GM19035 (cell line): ENCODE results near the gene SEPTIN7.

Source experiments
- ATAC-seq: cut with Tn5 transposase; IDR thresholded peaks from one replicate; pipeline ENCODE4 v1.9.1; 2021; ENCODE audit not compliant: unreplicated experiment

The SEPTIN7 gene

DNA sequence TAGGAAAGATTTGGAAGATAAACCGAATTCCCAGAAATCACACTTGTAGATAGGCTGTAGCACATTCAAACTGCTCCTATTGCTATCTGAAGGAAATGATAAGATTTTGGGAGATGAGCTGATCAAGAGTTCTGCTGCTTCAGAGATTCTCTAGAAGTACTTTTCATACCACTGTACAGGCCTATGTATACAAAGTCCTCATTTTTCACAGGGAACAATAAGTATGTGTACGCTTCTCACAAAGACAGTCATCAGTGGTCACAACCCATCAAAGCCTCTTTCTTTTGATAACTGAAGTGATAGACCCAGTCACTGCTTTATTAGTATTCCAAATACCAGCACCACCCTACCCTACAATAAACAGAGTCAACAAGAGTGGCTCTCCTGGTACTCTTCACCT lies 15.6 kb upstream of the SEPTIN7 start:
- no peak for ATAC-seq

DNA sequence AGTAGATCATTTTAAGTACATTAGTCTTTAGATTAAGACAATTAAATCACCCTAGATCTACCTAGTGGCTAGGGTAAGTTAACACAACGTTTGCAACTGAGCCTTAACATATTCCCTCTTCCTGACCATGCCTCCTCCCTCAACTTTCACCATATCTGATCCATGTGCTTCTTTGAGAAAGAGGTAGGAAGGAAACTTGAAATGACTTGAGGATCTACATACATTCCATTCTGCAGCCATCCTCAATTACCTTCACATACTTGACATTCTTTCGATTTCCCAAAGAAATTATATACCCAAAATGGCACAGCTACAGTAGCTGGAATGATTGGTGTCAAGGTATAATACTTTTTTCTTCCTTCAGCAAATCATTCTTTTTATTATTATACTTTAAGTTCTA lies 12.9 kb upstream of the SEPTIN7 start:
- no peak for ATAC-seq

DNA sequence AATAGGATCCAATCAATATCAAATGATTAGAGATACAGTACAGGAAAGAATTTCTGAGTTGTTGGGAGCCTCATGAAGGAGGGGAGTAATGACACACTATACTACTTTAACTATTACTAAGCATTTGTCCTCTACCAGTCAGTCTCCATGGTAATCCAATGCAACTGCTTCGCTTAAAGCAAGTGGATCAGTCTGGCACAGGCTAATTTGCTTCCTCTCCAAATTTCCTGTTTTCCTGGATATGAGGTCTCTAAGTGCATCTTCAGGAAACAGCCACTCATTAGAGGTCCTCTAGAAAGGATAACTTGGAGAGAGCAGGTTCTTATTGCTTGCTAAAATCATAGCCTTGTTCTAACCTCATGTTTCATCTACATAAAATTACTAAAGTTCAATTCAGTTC lies 8.4 kb upstream of the SEPTIN7 start:
- no peak for ATAC-seq

DNA sequence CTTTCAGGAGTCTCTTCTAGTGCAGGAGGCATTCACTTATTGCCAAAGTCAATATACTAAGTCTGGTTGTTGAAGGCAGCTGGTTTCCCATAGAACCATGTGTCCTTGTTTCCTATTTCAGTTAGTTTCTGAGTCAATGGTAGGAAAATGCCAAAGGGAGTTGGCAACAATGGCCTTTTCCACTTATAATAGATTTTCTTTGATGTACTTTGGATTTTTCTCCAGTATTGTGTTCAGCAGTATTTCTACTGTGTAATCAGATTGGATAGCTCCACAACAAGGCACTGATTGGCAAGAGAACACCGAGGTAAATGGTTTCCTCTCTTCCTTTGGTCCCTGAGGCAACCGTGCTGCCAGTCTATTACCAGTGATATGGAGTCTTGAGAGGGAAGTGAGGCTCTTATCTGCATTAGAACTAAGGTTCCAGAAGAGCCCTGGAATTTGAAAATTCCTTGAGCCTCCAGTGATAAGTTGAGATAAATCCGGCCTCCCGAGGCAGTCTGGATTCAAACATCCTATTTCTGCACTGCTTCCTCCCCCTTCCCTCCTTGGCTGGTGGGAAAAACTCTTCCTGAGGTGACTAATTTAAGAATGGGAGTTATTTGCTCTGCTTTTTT lies 7.9 kb upstream of the SEPTIN7 start:
- ATAC-seq: no peak

DNA sequence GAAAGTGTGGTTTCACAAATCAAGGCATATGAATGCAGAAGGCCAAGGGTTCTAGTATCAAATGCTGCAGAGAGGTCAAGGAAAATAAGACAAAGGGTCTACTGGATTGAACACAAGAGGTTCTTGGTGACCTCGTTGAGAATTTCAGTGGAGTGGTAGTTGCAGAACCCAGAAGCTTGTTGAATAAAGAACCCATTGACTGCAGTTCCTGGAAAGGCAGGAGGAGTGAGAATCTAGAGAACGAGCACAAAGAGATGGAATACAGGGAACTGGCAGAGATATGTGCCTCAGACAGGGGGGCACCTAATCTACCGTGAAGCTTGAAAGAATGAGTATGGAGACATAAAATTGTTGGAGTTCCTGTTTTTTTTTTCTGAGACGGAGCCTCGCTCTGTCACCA lies 3.5 kb upstream of the SEPTIN7 start:
- no peak for ATAC-seq

DNA sequence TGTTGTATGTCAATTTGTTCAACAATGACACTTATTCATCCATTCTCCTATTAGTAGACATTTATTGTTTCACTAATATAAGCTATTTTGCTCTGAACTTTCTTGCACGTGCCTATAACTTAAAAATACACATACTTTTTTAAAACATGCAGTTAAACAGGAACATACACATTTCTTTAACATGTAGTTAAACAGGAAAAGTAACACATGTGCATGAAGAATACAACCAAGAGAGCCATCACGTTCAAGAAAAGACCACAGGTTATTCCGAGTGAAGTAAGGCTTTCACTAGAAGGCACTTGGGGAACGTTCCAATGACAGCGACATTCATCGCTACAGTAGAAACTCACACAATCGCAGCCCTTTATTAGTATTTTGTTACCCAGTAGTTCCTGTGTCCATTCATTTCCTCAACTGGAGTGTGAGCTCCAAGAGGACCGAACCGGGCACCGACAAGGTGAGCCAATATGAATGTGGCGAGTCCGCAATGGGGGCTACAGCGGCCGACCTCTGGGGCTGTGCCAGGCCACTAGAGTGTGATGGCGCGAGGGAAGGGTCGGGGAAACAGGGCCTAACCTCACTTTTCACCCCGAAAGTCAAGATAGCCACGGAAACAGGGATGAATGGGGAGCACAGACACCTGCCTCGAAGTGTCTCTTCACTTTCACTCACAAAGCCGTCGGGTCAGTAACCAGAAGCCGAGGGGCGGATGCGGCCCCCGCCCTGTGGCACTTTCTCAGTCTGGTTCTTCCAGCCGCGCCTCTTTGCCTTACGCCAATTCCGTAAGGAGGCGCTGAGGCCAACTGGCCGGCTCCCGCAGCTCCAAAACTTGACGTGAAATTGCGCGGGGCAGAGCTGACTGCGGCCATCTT lies 775 bp upstream of the SEPTIN7 start:
- ATAC-seq: peak; percentile 42

DNA sequence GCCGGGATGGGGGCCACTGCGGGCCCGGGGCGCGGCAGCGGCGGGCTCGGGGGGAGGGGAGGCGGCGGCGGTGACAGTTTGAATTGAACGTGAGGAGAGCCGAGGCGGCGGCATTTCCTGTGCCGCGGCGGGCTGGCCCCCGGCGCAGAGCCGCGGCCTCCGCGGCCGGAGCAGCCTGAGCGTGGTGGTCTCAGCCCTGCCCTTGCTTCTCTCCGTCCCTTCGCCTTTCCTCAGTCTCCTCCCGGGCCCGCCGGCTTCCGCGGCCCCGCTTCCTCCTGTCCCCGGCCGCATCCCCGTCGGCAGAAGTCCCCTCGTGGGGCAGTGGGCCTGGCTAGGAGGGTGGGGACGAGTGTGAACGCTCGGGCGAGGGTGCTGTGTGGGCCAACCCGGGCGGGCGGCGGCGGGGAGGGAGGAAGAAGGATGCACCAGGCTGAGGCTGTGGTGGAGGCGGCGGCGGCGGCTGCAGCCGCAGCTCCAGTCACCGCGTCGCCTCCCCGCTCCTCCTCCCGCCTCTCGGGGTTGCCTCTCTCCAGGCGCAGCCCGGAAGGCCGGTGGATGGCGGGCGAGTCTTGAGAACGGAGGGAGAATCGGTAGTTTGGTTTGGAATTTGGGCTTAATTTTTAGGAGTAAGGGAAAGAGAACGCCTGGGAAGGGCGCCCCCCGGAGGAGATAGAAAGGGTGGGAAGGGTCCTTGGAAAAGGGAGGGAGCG lies 690 bp downstream of the SEPTIN7 start:
- peak; percentile 37 for ATAC-seq

DNA sequence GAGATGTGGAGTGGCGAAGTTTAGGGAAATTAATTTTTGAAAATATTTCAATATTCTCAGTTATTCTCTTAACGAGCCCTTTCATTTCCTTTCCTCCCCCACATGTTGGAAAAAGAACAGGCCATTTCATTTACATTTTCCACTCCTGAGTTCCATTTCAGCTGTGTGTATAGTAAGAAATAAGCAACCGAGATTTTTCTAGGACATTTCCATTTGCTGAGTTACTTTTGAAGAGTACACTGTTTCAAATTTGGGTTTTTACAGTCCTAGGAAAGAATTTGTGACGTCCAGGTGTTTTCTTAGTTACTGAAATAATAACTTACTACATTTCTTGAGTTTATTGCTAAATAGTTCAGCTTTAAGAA lies 1.2 kb downstream of the SEPTIN7 start:
- ATAC-seq: no peak

DNA sequence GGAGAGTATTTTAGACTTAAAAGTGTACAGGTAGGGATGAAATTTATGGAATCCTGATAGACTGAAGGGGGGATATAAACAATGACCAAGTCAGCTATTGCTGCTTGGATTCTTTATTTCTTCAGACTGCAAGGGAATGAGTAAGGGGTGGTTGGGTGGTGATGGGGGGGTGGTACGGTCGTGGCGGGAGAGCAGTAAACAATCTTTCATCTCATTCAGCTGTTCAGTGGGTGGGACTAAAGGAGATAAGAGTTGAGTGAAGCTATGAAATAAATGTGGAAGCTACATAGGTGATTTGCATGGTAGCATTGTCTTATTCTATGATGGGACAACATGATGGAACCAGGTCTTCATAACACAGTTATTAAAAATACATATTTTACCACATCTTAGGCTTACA lies 1.8 kb downstream of the SEPTIN7 start:
- no peak for ATAC-seq

DNA sequence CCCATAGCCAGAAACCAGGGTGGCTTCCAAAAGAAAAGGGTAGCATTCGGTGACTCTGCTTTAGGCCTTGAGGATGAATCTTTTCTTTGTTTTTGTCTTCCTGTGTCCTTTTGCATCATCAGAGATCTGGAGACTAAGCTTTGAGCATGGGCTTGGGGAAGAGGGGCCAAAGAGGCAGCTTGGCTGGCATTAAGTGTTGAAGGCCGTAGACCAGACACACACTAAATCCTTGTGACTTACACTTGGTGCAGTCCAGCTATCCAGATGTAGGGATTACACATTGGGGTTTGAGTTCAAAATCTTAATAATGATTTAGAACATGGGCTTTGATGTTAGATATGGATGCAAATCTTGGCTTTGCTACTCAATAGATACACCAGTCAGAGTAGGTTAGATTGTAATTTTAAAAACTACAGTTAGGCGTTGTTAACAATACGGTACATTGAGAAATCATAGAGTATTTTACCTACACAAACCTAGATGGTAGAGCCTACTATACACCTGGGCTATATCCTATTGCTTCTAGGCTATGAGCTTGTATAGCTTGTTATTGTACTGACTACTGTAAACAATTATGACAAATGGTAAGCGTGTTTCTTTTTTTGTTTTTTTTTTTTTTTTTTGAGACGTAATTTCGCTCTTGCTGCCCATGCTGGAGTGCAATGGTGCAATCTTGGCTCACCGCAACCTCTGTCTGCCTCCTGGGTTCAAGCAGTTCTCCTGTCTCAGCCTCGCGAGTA lies 3.5 kb downstream of the SEPTIN7 start:
- ATAC-seq: no peak

DNA sequence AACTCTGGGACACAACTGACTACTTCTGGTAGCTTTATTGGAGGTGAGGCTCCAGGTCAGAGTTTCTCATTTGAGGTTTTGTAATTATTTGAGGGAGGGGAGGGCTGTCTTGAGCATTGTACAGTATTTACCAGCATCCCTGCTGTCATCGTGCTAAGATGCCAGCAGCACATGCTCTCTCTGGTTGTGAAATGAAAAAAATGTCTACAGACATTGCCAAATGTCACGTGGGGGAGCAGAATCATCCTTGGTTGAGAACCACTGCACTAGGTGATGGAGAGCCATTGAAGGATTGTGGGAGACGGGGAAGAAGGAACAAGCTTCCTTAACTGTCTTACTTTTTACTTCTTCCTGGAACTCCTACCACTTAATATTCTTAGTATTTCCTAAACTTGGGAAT lies 5.0 kb downstream of the SEPTIN7 start:
- ATAC-seq: no peak

DNA sequence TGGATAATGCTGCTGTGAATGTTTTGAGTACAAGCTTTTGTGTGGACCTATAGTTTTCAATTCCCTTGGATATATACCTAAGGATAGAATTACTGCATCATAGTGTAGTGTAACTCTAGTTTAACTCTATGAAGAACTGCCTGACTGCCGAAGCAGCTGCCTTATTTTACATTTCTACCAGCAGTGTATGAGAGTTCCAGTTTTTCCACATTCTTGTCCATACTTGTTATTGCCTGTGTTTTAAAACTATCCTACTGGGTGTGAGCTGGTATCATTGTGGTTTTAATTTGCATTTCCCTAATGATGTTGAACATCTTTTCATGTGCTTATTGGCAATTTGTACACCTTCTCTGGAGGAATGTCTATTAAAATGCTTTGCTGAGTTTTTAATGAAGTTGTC lies 15.7 kb downstream of the SEPTIN7 start:
- no peak for ATAC-seq

DNA sequence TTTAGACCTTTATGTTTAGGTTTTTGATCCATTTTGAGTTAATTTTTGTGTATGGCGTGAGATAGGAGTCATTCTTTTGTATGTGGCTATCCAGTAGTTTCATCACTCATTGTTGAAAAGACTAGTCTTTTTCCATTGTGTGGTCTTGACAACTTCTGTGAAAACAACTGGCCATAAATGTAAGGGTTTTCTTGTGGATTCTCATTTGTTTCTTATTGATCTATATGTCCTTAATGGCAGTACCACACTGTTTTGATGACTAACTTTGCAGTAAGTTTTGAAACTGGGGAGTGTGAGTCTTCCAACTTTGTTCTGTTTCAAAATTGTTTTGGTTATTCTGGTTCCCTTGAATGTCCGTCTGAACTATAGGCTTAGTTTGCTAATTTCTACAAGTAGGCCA lies 16.3 kb downstream of the SEPTIN7 start:
- no peak for ATAC-seq

DNA sequence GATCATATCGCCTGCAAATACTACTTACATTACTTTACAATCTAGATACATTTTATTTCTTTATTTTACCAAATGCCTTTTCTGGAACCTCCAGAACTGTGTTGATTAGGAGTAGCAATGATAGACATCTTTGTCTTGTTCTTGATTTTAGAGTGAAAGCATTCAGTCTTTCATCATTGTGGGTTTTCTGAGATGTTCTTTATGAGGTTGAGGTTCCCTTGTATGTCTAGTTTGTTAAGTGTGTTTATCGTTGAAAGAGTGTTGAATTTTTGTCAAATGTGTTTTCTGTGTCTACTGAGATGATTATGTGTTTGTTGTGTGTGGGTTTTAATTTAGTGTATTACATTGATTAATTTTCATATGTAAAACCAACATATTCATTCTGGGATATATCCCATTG lies 17.1 kb downstream of the SEPTIN7 start:
- no peak for ATAC-seq

DNA sequence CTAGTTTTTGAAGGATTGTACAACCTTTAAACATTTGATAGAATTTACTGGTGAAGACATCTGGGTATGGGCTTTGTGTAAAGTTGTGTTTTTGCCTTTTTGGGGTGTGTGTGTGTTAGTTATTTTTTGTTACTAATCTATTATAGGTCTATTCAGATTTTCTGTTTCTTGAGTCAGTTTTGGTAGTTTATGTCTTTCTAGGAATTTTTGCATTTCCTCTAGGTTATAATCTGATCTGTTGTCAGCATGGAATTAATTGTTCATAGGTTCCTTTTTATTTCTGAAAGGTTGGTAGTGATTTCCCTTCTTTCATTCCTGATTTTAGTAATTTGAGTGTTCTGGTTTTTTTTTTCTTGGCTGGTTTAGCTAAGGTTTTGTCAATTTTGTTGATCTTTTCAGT lies 17.7 kb downstream of the SEPTIN7 start:
- no peak for ATAC-seq

DNA sequence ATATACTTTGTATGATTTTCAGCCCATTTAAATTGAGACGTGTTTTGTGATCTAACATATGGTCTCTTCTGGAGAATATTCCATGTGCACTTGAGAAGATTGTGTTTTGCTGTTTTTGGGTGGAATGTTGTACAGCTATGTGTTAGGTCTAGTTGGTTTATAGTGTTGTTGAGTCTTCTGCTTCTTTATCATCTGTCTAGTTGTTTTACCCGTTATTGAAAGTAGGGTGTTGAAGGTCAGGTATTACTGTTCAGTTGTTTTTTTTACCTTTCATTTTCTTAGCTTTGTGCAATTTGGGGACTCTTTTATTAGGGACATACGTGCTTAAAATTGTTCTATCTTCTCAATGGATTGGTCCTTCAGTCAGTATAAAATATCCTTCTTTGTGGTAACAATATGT lies 18.5 kb downstream of the SEPTIN7 start:
- ATAC-seq: no peak

DNA sequence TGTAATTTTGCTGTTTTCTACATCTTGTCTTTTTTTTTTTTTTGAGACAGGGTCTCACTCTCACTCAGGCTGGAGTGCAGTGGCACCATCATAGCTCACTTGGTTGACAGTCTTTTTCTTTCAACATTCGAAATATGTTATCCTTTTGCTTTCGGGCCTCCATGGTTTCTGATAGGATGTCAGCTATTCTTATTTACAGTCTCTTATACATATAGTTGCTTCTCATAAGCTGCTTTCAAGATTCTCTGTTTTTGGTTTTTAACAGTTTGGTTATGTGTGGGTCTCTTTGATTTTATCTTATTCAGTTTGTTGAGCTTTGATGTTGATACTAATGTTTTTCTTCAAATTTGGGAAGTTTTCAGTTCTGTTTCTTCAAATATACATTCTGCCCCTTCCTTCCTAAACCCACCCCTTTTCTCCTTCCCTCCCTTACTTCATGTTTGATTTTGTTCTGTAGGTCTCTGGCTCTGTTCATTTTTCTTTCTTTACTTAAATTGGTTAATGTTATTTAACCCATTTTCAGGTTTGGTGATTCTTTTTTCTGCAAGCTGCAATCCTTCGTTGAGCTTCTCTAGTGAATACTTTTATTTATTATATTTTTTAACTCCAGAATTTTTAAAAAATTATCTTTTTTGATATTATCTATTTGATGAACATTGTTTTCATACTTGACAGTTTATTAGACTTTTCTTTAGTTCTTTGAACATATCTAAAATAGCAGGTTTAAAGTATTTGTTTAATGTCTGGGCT lies 19.3 kb downstream of the SEPTIN7 start:
- ATAC-seq: no peak

DNA sequence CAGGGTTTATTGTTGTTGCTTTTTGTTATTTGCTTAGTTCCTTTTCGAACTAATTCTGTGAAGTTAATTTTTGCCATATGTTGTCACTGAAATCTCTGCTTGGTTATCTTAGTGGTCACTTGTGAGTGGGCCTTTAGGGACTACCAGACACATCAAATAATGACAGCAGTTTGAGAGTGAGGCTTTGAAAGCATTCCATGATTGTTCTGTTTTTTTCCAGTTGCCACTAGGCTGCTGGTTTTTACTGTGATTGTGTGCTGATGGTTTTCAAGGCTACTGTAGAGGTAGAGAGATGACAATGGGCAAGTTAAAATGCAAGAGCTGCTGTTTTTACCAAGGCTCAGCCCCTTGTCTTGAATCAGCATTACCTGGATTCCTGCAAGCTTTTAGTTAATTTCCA lies 20.0 kb downstream of the SEPTIN7 start:
- ATAC-seq: no peak

DNA sequence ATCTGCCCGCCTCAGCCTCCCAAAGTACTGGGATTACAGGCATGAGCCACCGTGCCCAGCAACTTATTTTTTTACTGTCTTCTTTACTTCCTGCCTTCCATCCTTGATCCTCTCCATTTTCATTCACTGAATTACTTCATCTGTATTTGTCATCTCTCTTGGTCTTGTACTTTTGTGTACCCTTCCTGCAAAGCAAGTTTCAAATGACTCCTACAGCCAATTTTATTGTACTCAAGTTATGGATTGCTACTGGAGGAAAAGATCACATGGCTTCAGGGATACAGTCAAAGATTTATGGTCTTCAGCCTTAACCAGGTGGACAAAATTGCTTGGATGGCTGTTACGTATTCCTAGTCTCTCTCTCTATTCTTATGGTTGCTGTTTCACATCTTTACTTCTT lies 22.6 kb downstream of the SEPTIN7 start:
- ATAC-seq: no peak

DNA sequence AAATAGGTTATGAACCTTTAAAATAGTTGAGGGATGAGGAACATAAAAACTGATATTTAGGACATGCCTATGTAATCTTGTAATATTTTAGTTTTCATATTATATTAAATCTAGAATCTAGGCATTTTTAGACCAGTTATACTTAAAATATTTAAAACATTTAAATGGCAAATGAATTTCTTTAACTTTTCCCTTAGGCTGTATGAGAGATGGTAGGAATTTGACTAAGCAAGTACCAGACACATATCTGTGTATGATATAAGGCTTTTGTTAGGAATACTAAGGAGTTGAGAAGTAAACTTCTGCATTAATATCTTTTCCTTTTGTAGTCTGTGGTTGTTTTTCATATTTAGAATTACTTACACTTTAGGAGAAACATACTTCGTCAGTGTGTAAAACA lies 25.1 kb downstream of the SEPTIN7 start:
- ATAC-seq: no peak

DNA sequence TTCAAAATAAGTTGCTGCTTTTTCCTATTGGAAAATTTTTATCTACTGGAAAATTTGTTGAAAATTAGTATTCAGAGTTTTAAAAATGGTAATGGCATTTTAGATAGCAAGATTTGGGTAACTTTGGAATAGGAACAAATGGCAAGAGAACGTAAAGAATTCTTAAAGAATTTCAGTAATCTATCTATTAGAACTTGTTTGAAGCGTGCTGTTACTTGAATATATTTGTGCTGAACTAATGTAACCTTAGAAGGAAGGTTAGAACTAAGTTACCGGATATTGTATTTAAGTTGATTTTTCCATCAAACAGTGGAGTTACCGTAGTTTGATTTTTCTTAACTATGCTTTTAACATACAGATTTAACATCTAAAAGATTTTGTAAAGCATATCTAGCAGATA lies 25.9 kb downstream of the SEPTIN7 start:
- no peak for ATAC-seq
